A204.1 (cell line): ENCODE results near the gene COQ10A.

Experiments used
- FAIRE-seq: peaks from 2 replicates; lab custom pipeline; 2012; peaks lifted over from hg19 to GRCh38; lab: Jason Lieb, UNC

The COQ10A gene

DNA sequence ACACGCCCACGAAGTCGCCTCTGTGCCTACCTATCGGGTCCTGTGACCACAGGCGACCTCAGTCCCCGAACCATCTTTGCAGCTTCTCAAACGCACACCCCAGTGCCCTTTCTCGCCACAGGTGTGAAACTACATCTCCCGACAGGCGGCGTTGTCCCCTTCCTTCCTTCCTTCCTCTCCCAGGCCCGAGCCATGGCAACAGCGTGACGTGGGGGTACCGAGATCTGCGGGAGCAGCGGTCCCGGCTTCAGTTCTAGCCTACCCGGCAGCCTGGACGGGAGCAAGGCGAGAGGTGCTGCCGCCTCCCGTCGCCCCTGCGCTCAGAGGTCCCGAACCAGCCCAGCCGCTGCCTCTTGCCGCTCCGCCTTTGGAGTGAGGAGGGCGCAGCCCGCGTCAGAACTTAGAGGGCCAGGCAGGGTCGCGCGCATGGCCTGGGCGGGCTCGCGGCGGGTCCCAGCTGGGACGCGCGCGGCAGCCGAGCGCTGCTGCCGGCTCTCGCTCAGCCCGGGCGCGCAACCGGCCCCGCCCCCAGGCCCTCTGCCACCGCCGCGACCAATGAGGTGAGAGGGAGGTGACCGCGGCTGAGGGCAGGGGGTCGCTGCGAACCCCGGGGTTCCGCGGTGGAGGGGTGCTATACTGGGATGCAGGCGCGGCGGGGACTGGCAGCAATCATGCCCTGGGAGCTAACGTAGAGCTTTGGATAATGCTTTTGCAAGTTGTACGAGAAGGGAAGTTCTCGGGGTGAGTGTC is at the start of gene COQ10A:
TSS of gene COQ10A (plus strand) at position 250 of the 750 bp plus-strand sequence. CDS start at position 427, 177 bp downstream.
- no peak for FAIRE-seq

DNA sequence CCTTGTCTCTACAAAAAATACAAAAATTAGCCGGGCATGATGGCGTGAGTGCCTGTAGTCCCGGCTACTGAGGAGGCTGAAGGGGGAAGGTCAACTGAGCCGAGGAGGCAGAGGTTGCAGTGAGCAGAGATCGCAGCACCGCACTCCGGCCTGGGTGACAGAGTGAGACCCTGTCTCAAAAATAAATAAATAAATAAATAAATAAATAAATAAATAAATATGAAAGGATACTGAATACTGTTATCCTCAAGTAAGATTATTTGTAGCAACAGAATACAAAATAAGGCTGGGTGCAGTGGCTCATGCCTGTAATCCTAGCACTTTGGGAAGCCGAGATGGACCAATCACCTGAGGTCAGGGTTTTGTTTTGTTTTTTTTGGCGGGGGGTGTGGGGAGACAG is 46.9 kb upstream of the COQ10A start:
- FAIRE-seq: no peak

DNA sequence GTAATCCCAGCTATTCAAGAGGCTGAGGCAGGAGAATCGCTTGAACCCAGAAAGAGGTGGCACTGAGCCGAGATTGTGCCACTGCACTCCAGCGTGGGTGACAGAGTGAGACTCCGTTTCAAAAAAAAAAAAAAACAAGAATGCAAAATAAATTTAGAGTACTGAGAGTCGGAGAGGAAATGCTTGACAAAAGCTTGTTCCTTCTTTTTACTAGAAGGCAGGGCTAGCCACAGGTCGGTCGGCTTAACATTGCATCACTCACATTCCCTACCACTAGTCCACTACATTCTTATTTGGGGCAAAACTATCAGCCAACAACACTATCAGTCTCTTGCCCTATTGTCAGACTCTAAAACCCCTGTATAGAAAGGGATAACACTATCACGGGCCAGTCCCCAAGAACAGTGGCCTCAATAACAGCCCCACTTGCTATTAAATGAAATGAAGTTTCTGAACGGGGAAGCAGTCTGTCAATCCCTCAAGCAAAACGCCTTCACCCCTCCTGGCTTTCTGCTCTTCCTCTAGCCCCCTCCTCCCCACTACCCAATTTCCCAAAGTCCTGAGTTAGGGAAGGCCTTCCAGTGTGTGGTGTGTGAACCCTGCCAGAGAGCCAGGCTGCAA is 46.0 kb upstream of the COQ10A start:
- FAIRE-seq: no peak

GRCh38 chr12:56221232-56221756 is 45.4 kb upstream of the COQ10A start:
- FAIRE-seq: no peak

DNA sequence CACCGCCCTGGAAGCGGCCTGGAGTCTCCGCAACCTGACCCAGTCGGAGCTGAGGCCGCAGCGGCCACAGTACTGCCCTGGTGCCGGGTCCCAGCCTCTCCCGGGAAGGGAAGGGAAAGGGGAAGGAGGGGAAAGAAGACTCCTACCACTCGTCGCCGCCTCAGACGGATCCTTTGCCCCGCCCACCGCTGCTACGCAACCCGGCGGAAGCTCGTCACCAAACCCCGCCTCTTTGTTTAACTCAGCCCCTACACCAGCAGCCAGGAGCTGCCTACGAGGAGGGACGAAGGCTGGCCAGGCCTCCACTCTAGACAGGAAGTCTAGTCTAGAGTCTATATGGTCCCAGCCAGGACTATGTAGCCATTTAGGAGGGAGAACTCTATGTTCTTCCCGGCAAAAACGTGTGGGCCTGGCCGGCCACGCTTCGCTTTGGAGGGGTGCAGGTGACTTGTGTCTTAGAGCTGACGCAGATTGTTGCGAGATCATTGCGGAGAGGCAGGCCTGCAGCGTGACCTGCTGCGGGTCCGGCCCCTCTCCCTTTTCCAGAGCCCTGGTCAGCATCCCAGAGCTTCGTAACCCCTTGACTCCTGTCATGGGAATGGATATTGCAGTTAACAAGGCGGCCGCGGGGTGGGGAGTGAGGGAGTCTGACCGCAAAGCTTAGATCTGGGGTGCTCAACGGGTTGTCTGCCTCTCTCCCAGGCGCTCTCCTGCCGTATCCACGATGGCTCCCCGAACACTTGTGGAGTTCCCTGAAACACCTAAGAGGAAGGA is 44.8 kb upstream of the COQ10A start, which contains the start of gene RNF41:
TSS of gene RNF41 (minus strand) at position 166 of the 774 bp plus-strand sequence. CDS start 7,875 bp downstream, outside the sequence.
- FAIRE-seq: peak; percentile 97

- FAIRE-seq: no peak
These were observed 44.2 kb upstream of the COQ10A start for GRCh38 chr12:56222531-56222895.

DNA sequence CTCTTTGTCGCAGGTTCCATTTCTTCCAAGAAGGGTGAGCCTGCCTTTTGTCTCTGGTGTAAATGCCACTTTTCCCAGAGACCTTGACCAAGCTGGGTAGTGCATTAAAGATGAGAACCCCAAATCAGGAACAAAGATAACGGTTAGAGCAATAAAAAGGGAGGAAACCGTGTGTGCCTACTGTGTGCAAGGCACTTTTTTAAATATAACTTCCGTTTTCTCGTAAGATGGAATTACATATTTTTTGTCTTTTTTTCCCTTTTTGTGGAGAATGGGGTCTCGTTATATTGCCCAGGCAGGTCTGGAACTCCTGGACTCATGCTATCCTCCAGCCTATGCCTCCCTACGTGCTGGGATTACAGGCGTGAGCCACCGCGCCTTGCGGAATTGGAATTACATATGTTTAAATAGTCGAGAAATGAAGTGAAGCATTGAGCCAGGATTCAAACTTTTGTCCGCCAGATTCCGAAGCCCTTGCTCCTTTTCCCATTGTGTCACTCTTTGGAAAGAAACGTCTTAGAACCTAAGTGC is 43.1 kb upstream of the COQ10A start:
- no peak for FAIRE-seq

DNA sequence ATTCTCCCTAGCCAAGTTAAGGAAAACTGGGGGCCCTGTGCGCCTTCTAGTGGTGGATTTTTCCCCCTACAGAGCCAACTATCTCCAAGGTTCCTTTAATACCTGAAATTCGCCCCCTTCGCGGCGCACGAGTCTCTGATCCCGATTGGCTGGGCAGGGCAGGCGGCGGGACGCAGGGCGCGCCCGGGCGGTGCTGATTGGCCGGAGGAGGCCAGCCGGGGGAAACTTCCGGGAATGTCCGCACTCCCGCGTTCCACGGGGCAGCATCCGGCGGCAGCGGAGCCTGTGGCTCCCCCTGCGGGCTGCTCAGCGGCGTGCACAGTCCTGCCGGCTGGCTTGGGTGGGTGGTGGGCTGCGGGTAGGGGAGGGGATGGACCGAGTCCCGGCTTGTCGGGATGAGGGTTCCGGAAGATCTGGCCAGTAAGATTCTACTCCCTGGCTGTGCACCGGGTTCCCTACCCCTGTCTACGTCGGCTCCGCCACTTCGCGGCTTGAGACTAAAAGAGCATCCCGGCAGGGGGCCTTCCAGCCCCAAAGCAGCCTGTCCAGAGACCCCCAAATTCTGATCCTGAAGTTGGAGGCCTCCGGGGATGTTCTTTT is 42.5 kb upstream of the COQ10A start, which contains the start of gene NABP2:
TSS of gene NABP2 (plus strand) at position 241 of the 600 bp plus-strand sequence. CDS start 515 bp downstream, outside the sequence.
- peak; percentile 98 for FAIRE-seq

DNA sequence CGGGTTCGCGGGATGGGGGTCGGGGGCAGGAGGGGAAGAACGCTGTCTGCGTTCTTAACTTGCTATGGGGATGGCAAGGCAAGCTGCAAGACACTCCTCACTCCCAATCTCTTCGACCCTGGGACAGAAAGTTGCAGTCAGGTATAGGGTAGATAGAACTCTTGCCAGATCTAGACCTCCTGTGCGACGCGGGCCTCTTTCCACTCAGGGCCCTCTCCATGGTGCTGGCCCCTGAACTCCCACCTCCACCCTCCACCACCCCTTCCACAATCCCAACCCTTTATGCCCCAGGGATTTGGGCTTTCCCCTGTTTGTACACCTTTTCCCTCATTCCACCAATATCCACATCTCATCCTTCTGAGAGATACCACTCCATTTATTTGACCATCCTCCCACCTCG is 41.8 kb upstream of the COQ10A start:
- no peak for FAIRE-seq

- FAIRE-seq: no peak
These were observed 37.7 kb upstream of the COQ10A start for GRCh38 chr12:56229082-56229481.

DNA sequence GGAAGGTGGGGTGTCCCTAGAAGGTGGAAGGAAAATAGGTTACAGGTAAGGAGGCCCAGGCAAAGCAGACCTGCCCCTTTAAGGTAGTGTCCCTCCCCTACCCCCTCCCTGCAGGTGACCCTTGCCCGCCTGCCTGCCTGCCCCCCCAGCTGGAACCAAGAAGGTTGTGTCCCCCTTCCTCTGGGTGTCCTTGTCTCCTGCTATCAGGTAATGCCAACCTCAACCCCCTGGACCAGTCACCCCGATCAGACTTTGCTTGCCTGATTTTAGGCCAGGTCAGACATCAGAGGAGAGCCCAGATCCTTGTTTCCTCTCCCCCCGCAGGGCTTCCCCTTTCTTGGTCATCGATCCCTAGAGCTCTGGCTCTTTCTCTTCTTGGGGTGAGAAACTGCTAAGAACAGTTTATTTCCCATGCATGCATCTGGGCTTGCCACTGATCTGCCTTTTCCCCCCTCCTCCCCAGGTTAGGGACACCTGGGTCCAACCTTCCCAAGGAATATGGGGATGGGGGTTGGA is 36.8 kb upstream of the COQ10A start, which contains the start of gene SLC39A5:
TSS of gene SLC39A5 (plus strand) at position 136 of the 516 bp plus-strand sequence. CDS start 1,224 bp downstream, outside the sequence.
- no peak for FAIRE-seq

GRCh38 chr12:56230432-56231183 is 36.1 kb upstream of the COQ10A start:
- no peak for FAIRE-seq

DNA sequence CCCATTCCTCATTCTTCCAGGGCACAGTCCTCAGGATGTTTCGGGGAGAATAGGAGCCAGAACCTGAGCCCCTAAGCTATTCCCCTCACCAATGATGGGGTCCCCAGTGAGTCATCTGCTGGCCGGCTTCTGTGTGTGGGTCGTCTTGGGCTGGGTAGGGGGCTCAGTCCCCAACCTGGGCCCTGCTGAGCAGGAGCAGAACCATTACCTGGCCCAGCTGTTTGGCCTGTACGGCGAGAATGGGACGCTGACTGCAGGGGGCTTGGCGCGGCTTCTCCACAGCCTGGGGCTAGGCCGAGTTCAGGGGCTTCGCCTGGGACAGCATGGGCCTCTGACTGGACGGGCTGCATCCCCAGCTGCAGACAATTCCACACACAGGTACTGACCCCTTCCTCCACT is 35.6 kb upstream of the COQ10A start:
- FAIRE-seq: no peak

DNA sequence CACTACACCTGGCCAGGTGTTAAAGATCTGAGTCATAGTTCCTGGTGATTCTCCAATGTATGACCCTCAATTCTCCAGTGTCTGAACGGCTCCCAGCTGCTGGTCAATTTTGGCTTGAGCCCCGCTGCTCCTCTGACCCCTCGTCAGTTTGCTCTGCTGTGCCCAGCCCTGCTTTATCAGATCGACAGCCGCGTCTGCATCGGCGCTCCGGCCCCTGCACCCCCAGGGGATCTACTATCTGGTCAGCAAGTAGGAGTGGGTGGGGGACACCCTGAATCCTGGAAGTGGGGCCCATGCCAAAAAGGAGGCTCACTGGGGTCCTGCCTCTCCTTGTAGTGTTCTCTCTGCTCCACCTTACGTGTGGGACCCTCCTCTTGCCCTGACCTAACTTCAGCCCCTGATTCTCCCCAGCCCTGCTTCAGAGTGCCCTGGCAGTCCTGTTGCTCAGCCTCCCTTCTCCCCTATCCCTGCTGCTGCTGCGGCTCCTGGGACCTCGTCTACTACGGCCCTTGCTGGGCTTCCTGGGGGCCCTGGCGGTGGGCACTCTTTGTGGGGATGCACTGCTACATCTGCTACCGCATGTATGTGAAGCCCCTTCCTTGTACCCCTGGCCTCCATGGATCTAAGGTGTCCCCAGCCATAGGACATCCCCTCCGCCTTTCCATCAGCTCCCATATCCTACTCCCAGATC is 31.9 kb upstream of the COQ10A start:
- no peak for FAIRE-seq

GRCh38 chr12:56236091-56236490 is 30.7 kb upstream of the COQ10A start:
- FAIRE-seq: no peak

DNA sequence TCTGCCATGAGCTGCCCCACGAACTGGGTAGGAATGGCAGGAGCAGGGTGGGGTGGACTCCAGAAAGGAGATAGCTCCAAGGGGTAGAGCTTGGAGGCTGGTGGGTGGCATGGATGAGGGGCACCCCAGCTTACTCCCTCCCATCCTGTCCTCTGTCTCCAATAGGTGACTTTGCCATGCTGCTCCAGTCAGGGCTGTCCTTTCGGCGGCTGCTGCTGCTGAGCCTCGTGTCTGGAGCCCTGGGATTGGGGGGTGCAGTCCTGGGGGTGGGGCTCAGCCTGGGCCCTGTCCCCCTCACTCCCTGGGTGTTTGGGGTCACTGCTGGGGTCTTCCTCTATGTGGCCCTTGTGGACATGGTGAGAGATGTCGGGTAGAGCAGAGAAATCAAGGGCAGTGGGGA is 29.8 kb upstream of the COQ10A start:
- no peak for FAIRE-seq

GRCh38 chr12:56237552-56237951 is 29.2 kb upstream of the COQ10A start:
- no peak for FAIRE-seq

GRCh38 chr12:56241424-56242303 is 25.1 kb upstream of the COQ10A start:
- no peak for FAIRE-seq

GRCh38 chr12:56242986-56243385 is 23.8 kb upstream of the COQ10A start:
- FAIRE-seq: no peak
